ENCODE measurements around the gene CTLA4.

CTLA4 gene

GRCh38 chr2:203867561-203868200 is at the start of gene CTLA4:
Gene CTLA4, plus strand, starts transcription at chr2:203867771. Its CDS starts 172 bp downstream, at chr2:203867943.
- DNase-seq = no peak

DNA sequence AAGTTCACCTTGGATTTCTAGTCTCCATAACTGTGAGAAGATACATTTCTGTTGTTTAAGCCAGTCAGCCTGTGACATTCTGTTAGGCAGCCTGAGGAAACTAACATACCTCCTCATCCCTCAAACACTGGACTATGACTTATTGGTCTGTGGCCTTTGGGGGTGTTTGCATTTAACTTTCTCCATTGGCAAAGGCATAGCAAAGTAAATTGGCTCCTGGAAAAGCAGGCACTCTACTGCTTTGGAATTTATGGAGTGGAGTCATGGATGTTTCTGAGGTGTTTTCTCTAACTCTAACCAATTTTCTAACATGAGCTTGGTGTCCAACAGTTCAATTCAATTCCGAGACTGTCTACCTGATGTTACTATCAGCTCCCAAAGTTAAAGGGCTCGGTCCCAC is 48.9 kb upstream of the CTLA4 start:
- DNase-seq = no peak

GRCh38 chr2:203819434-203820133 is 48.0 kb upstream of the CTLA4 start:
- peak; percentile 21 for DNase-seq

DNA sequence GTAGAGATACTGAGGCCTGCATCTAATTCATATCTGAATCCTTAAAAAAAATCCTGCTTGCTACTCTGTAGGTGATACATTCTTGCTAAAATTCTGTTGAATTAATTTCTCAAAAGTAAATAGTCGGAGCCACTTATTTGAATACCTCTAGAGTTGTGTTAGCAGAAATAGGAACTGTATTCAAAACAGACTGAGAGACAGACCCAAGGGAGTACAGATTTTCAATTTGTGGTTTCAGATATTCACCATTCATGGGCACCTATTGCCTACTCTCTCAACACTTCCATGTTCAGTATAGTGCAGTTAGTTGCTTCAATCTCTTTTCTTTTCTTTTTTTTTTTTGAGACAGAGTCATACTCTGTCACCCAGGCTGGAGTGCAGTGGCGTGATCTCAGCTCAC is 46.6 kb upstream of the CTLA4 start:
- no peak for DNase-seq

DNA sequence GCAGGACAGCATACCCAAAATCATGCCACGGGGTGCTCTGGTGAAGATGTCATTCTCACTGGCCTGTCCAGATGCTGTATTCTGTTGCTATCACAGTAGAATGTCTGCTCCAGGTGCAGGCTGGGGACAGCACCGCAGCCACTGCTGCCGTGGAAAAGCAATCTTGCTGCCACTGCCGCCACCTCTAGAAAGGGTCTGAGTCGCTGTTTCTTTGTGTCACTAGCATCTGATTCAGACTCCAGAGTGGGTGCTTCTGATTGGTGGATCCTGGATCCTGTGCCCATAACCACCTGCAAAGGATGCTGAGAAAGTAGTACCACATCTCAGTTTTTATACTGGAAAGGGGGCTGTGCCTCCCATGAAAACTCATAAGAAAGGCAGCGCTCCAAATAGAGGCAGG is 45.3 kb upstream of the CTLA4 start:
- no peak for DNase-seq

DNA sequence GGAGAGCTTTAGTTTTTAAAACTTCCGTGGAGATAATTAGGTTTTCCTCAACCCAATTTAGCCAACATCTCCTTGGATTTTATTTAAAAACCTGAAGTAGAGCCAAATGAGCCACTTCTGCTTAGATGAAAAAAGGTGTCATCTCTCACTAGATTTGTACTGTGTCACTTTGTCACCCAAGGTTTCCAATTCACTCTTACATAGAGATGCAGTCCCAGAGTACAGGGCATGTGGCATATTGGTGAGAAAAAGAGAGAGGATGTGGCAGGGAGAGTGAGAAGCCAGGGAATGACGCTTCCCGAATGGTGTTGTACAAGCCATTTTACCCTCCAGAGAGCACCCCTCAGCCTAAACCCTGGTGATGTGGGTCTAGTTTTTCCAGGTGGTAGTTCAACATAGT is 44.4 kb upstream of the CTLA4 start:
- no peak for DNase-seq

GRCh38 chr2:203824057-203824456 is 43.5 kb upstream of the CTLA4 start:
- no peak for DNase-seq

- no peak for DNase-seq
Observed at GRCh38 chr2:203824603-203825002, 43.0 kb upstream of the CTLA4 start.

GRCh38 chr2:203826704-203827103 is 40.9 kb upstream of the CTLA4 start:
- DNase-seq = no peak

GRCh38 chr2:203830304-203831055 is 37.1 kb upstream of the CTLA4 start:
- no peak for DNase-seq

DNA sequence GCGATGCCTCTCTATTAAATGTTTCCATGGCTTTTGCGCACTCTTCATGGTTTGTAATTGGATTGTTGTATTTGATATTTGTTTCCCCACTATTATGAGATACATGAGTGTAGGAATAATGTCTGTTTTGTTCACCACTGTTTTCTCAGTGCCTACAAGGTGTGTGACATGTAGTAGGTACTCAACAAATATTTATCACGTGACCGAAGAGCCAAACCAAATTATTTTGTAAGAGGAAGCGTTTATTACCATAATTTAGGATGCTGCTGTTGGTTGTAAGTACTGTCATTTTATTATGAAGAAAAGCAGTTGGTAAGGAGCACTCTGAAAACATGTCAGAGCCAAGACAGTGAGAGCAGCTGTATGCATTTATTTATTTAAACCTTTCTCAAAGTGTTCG is 32.2 kb upstream of the CTLA4 start:
- no peak for DNase-seq

DNA sequence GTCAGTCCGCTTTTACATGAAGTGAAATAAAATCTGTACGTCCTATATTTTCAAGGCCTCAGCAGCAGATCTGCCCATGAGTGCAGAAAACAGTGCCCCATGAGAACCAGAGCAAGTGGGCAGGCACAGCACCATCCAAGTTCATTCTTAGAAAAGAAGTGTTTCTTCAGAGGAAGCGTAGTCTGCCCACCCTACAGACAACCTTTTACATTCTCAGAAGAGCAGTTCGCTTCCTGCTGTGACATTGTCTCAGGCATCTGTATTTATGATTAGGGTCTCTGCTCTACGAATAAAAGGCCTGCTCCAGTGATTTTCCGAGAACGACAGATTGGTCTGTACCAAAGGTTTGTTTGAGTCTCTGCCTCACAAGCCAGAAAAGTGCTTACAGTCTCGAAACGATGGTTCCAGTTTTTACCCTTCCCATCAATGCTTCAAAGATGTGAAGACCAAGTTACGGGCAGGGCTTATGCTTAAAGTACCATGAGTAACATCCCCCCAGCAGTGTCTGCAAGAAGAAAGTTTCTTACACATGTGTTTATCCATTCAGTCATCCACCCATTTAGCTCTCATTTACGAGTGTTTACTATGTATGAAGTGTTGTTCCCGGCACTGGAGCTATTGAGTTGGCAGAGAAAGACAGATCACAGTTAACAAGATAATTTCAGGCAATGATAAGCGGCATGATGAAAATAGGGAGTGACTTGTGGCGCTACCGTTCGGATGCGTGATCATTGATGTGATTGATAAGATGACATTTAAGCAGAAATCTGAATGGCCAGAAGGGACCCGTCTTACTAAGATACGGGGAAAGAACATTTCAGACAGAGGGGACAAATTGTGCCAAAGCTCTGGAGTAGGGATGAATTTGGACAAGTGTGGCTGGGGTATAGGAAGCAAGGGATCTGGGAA is 31.4 kb upstream of the CTLA4 start:
- DNase-seq = no peak

DNA sequence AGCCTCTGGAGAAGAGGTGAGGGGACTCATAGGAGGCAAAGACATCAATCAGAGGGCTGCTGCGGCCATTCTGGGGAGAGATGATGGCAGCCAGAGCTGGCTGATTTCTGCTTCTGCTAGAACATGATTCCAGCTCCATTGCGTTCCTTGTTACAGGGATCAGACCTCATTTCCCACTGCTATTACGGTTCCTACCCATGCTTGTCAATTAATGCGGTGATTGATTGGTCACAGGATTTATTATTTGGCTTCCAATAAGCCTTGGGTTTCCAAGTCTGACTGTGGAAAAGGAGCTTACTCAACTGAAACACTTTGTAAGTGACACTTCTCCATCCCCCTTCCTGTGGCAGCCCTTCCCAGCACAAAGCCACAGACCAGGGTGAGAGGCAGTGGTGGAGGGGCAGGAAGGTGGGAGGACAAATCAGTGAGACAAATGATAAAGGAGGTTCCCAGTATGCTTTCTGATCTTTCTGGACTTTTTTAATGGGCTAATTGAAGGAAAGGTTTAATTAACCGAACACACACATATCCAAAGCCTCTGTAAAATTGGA is 26.8 kb upstream of the CTLA4 start:
- DNase-seq = no peak

- no peak for DNase-seq
Observed at GRCh38 chr2:203841654-203842053, 25.9 kb upstream of the CTLA4 start.

GRCh38 chr2:203842373-203842772 is 25.2 kb upstream of the CTLA4 start:
- no peak for DNase-seq

GRCh38 chr2:203846490-203847105 is 21.0 kb upstream of the CTLA4 start:
- DNase-seq = no peak

DNA sequence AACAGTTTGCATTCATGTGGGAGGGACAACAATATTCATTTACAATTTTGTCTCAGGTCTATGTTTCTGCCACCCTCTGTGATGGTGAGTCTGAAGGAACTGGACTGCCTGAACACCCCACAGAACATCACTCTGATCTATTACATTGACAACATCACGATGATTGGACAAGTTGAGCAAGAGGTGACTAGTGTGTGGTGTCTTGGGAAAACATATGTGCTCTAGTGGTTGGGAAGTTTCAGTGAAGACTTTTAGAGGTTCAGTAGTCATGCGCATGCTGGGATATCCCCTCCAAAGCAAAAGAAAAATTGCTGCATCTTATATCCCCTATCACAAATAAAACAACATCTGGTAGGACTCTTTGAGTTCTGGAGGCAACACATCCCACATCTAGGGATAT is 18.6 kb upstream of the CTLA4 start:
- DNase-seq = no peak

GRCh38 chr2:203852760-203853159 is 14.8 kb upstream of the CTLA4 start:
- DNase-seq = no peak

- DNase-seq = no peak
Observed at GRCh38 chr2:203853271-203853670, 14.3 kb upstream of the CTLA4 start.

DNA sequence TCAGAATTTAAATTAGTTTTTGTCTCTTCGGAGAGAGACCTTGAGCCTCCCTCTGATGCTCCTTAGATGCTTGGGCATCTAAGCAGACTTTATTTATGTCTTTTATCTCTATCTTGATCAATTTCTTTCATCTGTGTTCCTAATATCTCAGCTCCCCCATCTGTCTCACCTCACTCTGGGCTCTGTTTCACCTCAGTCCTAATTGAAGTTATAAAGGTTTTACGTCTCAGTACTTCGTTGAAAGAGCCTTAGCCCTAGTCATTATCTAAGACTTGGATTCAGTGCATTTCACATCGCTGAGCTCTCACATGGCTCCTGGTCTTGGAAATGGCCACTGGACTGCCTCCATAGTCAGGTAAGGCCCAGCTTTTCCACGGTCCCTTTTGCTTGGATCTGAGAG is 13.8 kb upstream of the CTLA4 start:
- DNase-seq = no peak

DNA sequence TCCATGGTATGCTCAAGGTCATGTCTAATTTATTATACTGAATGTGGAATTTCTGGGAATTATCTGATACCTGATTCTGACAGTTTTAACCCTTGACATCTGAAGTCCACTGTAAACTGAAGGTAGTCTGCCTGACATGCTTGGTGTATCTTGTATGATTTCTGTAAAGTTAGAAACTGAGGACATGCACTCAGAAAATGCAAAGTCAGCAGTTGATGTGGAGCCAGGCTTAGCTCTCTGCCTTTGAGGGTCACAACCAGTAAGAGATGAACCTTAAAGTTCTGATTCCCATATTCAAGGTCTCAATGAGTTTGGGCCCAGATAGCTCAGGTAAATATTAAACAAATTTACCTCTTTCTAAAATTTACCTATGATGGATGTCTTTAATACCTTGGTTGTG is 12.3 kb upstream of the CTLA4 start:
- no peak for DNase-seq

- no peak for DNase-seq
Observed at GRCh38 chr2:203857656-203858055, 9.9 kb upstream of the CTLA4 start.

All from NCI-H69 (cell line).